Kidney glomerular epithelial cell (primary cell): ENCODE results near the gene ANO8.
"Not testable (repeated sequence)": the region's sequence is repeated elsewhere in the genome, so short reads cannot be mapped to it uniquely, and the experiment has no call there.

Source experiments
- DNase-seq: peaks from one replicate; lab custom pipeline; 2025; lab: John Stamatoyannopoulos, UW

Gene ANO8

DNA sequence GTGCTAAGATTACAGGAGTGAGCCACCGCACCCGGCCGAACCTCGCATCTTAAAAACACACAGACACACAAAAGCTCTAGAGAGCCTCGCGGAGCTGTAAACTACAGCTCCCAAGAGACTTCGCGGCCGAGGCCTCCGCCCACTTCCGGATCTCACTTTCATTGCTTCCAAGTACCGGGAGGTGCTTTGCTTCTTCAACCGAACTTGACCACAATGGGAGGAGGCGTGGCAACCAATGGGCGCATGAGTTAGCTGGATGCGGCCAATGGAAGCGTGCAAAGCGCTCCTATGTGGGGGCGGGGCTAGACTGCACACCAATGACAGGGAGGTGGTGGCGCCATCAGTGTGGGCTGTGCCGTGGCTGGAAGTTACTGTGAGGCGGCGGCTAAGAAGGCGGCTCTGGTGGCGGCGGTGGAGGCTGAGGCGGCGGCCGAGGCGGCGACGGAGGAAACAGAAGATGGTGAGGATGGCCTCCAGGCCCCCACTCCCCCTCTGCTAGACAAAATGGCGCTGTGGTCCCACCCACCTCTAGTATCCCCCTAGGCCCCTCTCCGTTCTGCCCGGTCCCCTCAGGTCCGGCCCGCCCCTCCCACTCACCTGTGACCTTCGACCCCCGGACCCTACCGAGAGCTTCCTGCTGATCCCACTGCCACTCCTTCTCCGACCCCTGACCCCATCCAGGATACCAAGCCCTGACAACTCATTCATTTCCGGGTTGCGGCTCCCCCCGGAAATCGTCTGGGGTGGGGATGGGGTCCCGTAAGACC is 25.3 kb downstream of the ANO8 start, which contains the start of gene DDA1:
DDA1 (plus strand) TSS at position 366 of the 767 bp plus-strand sequence; CDS start at position 458, 92 bp downstream.
- peak; percentile 98 for DNase-seq

GRCh38 chr19:17307876-17308377 is 26.7 kb downstream of the ANO8 start:
- DNase-seq, result no peak

DNA sequence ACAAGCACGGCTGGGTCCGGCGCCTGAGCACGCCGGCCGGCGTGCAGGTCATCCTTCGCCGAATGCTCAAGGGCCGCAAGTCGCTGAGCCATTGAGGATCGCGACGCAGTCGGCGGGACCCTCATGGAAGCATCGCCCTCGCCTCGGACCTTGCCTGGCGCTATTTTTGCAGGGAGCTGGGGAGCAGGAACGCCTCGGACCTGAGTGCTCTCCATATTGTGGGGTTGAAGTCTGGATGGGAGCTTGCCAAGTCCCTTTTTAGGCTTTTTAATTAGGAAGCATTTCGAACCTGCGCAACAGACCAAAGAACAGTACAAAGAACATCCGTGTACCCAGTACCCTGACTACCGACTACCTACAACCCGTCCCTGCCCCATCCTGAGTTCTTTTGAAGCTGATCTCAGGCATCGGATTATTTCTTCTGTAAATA is 28.4 kb downstream of the ANO8 start:
- no peak for DNase-seq

DNA sequence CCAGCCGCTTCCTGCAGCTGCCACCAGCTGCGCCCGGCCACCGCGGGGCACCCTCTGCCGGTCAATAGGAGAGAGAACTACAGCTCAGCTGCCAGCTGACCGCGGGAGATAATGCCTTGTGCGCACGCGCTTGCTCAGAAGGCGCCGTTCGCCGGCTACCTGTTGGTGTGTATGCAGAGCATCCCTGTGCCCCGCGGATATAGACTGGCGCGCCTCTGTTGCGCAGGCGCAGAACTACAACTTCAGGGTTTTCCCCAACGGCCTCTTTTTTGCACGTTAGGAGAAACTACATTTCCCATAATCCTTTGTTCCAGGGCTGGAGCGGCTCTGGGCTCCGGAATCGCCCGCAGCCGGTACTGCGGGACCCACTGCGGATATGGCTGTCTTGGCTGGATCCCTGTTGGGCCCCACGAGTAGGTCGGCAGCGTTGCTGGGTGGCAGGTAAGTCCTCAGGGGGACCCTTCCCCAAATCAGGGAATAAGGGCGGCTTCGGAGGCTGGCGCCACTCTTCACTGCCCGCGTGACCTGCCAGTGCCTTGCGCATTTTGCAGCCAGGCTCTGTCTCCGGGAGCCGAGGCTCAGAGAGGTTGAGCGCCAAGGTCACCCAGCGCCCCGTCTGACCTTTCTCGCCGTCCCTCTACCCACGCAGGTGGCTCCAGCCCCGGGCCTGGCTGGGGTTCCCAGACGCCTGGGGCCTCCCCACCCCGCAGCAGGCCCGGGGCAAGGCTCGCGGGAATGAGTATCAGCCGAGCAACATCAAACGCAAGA is 29.0 kb downstream of the ANO8 start, which contains the start of gene MRPL34:
MRPL34 (plus strand) TSS at position 356 of the 768 bp plus-strand sequence; CDS start at position 377, 21 bp downstream.
- peak; percentile 100 for DNase-seq

GRCh38 chr19:17305216-17305516 is 29.5 kb downstream of the ANO8 start:
- DNase-seq, result no peak

DNA sequence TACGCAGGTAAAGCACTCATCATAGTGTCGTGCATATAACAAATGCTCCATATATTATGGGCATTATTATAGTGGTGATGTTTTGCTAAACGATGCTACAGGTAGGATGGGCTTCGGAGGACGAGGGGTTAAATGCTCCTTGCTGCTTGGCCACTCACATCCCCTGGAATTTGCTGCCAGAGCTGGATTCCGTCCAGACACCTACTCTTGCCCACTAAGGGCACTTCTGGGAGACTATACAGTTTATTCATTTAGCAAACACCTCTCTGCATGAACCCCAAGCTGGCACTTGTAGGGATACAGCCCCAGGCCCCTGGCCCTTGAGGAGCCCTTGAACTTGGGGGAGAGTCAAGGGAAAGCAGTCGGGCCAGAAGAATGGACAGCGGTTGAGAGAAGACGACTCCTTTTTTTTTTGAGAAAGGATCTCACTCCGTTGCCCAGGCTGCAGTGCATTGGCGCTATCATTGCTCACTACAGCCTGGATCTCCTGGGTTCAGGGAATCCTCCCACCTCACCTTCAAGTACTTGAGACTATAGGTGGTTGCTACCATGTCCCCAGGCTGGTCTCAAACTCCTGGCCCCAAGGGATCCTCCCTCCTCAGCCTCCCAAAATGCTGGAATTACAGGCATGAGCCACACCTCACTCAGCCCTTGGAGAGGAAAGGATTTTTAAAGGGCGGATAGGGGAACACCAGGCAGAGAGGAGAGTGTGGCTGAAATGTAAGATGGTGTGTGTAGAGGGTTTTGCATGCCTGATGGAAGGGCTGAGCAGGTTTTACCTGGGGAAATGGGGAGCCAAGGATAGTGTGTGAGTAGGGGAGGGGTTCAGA is 30.1 kb downstream of the ANO8 start:
- no peak for DNase-seq

GRCh38 chr19:17303940-17304267 is 30.8 kb downstream of the ANO8 start:
- no peak for DNase-seq

DNA sequence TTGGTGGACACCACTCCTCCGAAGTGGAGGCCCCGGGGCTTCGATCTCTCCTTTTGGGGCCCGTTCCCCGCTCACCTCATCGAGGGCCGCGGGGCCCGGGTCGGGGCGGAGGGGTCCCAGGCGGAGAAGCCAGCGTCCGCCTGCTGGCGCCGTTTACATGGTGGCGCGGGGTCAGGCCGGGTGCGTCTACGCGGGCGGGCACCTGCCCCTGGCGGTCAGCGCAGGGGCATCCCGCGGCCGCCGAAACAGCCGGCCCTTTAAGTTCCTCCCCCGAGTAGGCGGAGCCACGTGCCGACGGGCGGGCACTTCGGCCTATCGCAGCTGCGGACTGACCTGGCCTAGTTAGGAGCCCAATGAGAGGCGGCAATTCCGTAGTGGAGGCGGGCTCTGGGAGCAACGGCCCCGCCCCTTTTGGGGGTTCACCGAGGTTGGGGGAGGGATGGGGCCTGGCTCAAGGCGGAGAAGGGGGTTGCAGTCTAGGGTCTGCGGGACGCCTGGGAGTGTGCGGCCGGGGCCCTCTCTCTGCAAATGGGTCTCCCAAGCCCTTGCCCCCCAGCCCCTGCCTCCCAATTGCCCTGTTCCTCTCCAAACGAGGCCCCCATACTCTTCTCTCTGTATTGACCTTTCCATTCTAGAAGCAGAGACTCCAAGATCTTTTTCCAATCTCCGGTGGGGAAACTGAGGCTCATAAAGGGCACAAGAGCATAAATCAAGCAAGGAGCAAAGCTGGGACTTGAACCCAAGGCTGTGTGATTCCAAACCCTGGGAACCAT is 31.3 kb downstream of the ANO8 start, which contains the start of gene ABHD8:
ABHD8 (minus strand) TSS at position 259 of the 773 bp plus-strand sequence. CDS start 1,809 bp downstream, outside the sequence.
- DNase-seq, result peak; percentile 91

DNA sequence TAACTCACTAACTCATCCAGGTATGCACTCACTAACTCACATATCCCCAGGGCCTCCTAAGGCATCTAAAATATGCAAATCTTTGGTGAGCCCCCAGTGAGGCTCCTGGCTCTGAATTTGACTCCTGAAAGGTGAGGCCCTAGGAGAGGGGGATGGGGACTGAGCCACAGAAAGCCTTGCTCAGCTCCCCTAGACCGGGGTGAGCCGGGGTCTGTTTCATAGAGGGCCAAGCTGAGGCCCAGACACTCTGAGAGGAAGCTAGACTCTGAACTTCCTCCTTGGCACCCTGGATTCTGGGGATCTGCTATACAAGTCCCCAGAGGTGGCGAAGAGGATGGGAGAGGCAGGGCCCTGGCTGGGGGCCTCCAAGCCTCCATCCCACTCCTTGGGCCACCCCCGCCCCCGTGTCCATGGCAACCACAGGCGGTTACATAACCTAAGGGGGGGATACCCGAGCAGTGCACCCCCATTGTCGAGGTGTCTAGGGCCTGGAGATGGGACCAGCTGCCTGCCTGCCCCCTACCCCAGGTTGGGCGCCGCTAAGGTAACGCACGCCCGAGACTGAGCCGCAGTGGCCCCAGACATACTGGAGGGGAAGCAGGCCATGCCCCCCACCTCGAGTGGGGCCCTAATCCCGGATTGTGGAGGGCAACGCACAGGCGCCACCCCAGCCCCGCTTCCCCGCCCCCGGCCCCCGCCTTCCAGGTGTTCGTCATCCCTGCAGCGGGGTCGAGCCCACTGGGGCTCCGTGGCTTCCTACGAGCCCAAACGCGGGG is 32.1 kb downstream of the ANO8 start:
- no peak for DNase-seq

- no peak for DNase-seq
Measured at GRCh38 chr19:17300992-17301619, 33.5 kb downstream of the ANO8 start.

DNA sequence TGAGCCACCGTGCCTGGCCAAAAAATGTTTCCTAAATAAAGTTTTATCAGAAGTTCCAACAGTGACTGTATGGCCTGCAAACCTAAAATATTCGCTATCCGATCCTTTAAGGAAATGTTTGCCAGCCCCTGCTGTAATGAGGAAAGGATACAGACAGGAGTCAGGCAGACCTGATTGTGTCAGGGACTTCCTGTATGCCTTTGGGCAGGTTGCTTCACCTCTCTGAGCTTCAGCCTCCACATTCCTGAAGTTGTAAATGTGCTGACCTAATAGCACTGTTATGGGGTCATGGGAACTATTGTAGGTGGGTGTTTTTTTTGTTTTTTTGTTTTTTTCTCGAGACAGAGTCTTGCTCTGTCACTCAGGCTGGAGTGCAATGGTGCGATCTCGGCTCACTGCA is 37.7 kb downstream of the ANO8 start:
- DNase-seq, result no peak

DNA sequence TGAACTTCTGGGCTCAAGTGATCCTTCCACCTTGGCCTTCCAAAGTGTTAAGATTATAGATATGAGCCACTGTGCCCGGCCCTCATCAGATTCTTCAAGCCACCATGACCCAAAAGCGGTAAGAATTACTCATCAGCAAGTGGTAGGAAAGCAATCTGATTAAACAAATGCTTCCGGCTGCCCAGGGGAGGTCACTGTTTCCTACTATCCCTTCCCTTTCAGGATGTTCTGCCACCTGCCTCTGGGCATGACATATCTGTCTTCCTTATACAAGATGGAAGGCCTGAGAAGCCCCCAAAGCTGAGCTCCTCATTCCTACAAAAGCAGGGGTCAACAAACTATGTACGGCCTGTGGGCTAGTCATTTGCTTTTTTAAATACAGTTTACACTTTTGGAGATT is 38.4 kb downstream of the ANO8 start:
- peak; percentile 59 for DNase-seq

- not testable (repeated sequence) for DNase-seq
Measured at GRCh38 chr19:17295551-17295950, 39.1 kb downstream of the ANO8 start.

DNA sequence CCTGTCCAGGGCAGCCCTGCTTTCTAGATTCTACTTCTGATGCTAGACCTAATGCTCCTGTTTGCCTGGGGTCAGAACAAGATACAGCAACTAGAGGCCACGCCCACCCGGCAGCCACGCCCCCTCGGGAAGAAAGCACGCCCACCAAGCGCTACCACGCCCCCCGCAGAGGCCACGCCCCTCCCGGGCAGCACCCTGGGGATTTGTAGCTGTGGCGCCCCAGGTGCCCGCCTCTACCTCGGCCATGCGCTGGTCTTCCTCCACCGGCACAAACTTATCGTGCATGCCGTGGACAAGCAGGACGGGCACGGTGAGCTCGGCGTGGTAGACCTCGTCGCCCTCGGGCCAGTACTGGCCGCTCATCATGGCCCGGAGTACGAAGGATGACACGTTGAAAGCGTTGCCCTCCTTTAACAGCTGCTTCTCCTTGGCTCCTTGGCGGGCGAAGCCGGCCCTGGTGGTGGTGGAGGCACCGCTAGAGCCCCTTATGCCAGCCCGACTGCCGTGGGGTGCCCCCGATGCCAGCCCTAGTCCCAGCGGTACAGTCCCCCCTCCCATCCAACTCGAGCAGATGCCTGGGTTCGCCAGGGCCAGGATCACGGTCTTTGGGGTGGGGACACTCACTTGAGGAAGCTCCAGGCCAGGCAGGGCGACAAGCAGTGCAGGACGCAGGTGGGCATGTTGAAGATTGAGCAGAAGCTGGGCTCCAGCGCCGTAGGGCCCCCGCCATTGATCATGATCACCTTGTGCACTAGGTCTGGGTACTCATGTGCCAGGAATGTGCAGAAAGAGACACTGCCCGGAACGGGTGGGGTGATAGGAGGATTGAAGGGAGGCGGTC is 40.4 kb downstream of the ANO8 start:
- no peak for DNase-seq

DNA sequence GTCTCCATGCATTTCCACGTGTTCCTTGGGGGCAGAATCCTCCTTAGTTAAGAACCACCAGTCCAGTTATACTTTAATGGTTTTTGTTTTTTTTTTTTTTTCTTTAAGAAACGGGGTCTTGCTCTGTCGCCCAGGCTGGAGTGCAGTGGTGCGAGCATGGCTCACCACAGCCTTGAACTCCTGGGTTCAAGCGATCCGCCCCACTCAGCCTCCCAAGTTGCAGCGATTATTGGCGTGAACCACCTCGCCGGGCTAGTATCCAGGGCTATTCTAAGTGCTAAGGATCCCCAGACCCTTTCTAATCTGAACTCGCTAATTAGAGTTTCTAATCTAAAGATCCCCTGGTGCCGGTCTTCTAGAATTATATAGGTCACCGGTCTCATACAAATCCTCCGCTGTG is 41.0 kb downstream of the ANO8 start:
- DNase-seq, result no peak

GRCh38 chr19:17292301-17293074 is 42.2 kb downstream of the ANO8 start:
- DNase-seq, result peak; percentile 63

DNA sequence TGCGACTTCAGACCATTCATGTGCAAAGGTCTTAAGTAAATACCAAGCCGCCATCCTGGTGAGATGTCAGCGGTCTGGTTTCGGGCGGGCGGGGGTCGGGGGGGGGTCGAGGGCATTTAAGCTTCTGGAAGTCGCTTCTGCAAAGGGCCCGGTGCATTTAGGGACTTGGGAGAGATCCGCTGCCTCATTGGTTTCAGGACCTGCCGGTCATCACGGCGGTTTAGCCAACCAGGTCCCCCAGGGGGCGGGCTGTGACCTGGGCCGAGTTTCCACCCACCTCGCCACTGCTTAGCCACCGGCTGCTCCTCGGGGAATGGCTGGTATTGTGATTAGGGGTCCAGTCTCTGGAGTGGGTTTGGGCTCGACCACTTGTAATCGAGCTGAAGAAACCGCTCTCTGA is 45.2 kb downstream of the ANO8 start:
- DNase-seq, result peak; percentile 37

DNA sequence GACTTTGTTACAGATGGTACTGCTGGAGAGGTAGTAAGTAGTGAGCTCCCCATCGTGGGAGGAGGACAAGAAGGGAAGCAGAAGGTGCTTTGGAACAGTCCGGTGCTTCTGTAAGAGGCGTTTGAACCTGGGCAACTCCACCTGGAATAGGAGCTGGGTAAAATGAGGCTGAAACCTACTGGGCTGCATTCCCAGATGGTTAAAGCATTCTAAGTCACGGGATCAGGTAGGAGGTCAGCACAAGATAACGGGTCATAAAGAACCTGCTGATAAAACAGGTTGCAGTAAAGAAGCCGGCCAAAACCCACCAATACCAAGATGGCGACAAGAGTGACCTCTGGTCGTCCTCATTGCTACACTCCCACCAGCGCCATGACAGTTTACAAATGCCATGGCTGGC is 47.9 kb downstream of the ANO8 start:
- no peak for DNase-seq
